Measurements from ENCODE around the gene ARSI. TPM values are rescaled to one million over a fixed set of nuclear protein-coding genes. Genes with fewer than 3 reads are reported as not detected.

Gene ARSI
- total and polyA plus RNA-seq, 2 of the 13 experiments (the other 11 are each of a cell fraction or from before 2014, with no cell fraction given) = 4.2 to 33.9 TPM

DNA sequence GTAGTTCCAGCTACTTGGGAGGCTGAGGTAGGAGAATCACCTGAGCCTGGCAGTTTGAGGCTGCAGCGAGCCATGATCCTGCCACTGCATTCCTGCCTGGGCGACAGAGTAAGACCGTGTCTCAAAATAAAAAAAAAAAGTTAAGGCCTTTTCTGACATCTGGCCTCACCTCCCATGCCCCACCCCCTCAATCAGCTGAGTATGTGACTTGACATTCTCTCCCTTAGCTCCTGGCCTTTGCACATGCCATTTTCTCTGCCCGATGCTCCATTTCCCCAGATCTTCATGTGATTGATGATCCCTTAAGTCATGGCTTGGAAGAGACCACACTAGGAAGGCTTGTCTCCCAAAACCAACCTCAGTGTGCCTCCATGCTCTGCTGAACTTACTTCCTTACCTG lies 37.1 kb upstream of the ARSI start:
- TF ChIP-seq AGO1 (IDR thresholded peaks at IDR 0.05; ENCODE audit: low read depth, low read length, poor library complexity, severe bottlenecking) (no peak), ZNF772 (CRISPR knock-in tag; IDR thresholded peaks at IDR 0.05) (no peak), ZFP62 (CRISPR knock-in tag; IDR thresholded peaks at IDR 0.05) (no peak), MBD4 (IDR thresholded peaks at IDR 0.05; ENCODE audit: borderline replicate concordance, low read length) (no peak), ZNF235 (CRISPR knock-in tag; IDR thresholded peaks at IDR 0.05; ENCODE audit: borderline replicate concordance) (no peak), EED (CRISPR knock-in tag; IDR thresholded peaks at IDR 0.05) (no peak), ZFP37 (CRISPR knock-in tag; IDR thresholded peaks at IDR 0.05; ENCODE audit: borderline replicate concordance) (no peak), TEAD2 (CRISPR knock-in tag; IDR thresholded peaks at IDR 0.05) (no peak), CBX5 (CRISPR knock-in tag; IDR thresholded peaks at IDR 0.05; ENCODE audit: borderline replicate concordance) (no peak)
- TF ChIP-seq, protein P1, sequence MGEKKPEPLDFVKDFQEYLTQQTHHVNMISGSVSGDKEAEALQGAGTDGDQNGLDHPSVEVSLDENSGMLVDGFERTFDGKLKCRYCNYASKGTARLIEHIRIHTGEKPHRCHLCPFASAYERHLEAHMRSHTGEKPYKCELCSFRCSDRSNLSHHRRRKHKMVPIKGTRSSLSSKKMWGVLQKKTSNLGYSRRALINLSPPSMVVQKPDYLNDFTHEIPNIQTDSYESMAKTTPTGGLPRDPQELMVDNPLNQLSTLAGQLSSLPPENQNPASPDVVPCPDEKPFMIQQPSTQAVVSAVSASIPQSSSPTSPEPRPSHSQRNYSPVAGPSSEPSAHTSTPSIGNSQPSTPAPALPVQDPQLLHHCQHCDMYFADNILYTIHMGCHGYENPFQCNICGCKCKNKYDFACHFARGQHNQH (CRISPR knock-in tag; IDR thresholded peaks at IDR 0.05) = no peak
- TF ChIP-seq, protein P2, sequence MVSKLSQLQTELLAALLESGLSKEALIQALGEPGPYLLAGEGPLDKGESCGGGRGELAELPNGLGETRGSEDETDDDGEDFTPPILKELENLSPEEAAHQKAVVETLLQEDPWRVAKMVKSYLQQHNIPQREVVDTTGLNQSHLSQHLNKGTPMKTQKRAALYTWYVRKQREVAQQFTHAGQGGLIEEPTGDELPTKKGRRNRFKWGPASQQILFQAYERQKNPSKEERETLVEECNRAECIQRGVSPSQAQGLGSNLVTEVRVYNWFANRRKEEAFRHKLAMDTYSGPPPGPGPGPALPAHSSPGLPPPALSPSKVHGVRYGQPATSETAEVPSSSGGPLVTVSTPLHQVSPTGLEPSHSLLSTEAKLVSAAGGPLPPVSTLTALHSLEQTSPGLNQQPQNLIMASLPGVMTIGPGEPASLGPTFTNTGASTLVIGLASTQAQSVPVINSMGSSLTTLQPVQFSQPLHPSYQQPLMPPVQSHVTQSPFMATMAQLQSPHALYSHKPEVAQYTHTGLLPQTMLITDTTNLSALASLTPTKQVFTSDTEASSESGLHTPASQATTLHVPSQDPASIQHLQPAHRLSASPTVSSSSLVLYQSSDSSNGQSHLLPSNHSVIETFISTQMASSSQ (IDR thresholded peaks at IDR 0.05; ENCODE audit: low read depth) = no peak
- TF ChIP-seq, protein P2 (CRISPR knock-in tag; IDR thresholded peaks at IDR 0.05; ENCODE audit: borderline replicate concordance) = no peak
- Histone ChIP-seq H3K79me2 (ENCODE audit: insufficient read depth, low read length) (no peaks in the 10 kb centered on the region), H3K4me1 (ENCODE audit: insufficient read depth, low read length) (peaks cover 26% of the 10 kb centered on the region), H3K27ac (ENCODE audit: extremely low read length, insufficient read depth, low read length) (no peak overlapping the region), H3K9ac (ENCODE audit: insufficient read depth, low read depth, low read length) (no peak overlapping the region), H3K27me3 (ENCODE audit: control insufficient read depth in 1 of 2, insufficient read depth in 2 of 2, low read length in 2 of 2) (peaks cover 3 to 12% of the 10 kb centered on the region in 2 experiments; a peak in 2 of 5 replicates), H3K4me2 (ENCODE audit: low read depth, low read length) (no peak overlapping the region), H3K36me3 (replicated peaks in 1 of 2; ENCODE audit: control insufficient read depth in 1 of 2, insufficient read depth in 2 of 2, low read length in 2 of 2) (no peaks in the 10 kb centered on the region), H3K4me3 (replicated peaks in 1 of 3; ENCODE audit: insufficient read depth in 1 of 3, low read depth in 2 of 3, low read length in 3 of 3) (no peak overlapping the region), H2AFZ (ENCODE audit: low read length) (no peak overlapping the region), H4K20me1 (ENCODE audit: insufficient read depth, low read length) (no peaks in the 10 kb centered on the region), H3K9me3 (ENCODE audit: low read length) (no peaks in the 10 kb centered on the region)
- ATAC-seq (no peak), DNase-seq (ENCODE audit: low spot score) (no peak), FAIRE-seq (no peak)
- ChIA-PET CTCF (ENCODE audit: low intra/inter-chr PET ratio, low total read pairs) (no interaction called here), POLR2A (no interaction called here)
- in situ Hi-C loops (cut with HindIII; ENCODE audit: extremely low pct_ligation_motif_present, low pct_unique_long_range_greater_than_20kb) = no loop called here
- intact Hi-C loops (cut with micrococcal nuclease; ENCODE audit: unreplicated experiment) = no loop called here
- 39% methylated on average over 4 of the region's 4 CpGs for WGBS (ENCODE audit: low lambda C conversion rate)
- BruUV-seq (replicated peaks) = no TSS peak
